H1 (cell line): ENCODE measurements around the gene SPOCK2. TPM values are rescaled to one million over a fixed set of nuclear protein-coding genes. Genes with fewer than 3 reads are reported as not detected.

Source experiments
- EZH2 ChIP-seq: fragments of 200-600 bp; sonication (generic); IDR thresholded peaks from 2 replicates; pipeline ENCODE4 v1.7.1; 2012; ENCODE audit warnings: low read depth, mild to moderate bottlenecking, moderate library complexity, low read length, inconsistent platforms; ENCODE audit not compliant: severe bottlenecking
- RNF2 ChIP-seq: fragments of 200-900, 300-1000 bp; sonication (generic); IDR thresholded peaks from 2 replicates; pipeline ENCODE4 v1.7.1; 2016; ENCODE audit warnings: borderline replicate concordance, low read depth, mild to moderate bottlenecking, antibody characterized with exemption, low read length; ENCODE audit not compliant: poor library complexity, severe bottlenecking; ENCODE audit errors: missing control alignments
- SUZ12 ChIP-seq: fragments of 200-600 bp; sonication (generic); IDR thresholded peaks from 2 replicates; pipeline ENCODE4 v1.6.1; 2012; ENCODE audit warnings: mild to moderate bottlenecking, inconsistent platforms, low read length, moderate library complexity, mixed read lengths
- polyA plus RNA-seq, 7 experiments: library from polyadenylated mRNA; depleted of rRNA in 3 of 7; stranded (reverse) in 5 of 7; unstranded in 2 of 7; fragments of >200 nt in 5 of 7; fragments of 200-250 nt in 2 of 7; gene quantifications; 1 replicate in 5 of 7; 2 replicates in 1 of 7; 4 replicates in 1 of 7; pipeline versions ENCODE4 v1.2.1 to v1.2.3, GENCODE V29; 2011 to 2013; ENCODE audit warnings: missing spikeins in 2 of 7, mixed read lengths in 2 of 7
- total RNA-seq: library from RNA; stranded (reverse); fragmentation: NEBNext Ultra II Directional; extraction: Animal tissue kit (Norgen Biotek cat#: 25700); gene quantifications from 2 replicates; pipeline ENCODE4 v1.2.1, GENCODE V29; 2021

Gene SPOCK2
- total and polyA plus RNA-seq, 2 of the 8 experiments (the other 6 are each of a cell fraction or from before 2014, with no cell fraction given), result 1.5 to 1.9 TPM

DNA sequence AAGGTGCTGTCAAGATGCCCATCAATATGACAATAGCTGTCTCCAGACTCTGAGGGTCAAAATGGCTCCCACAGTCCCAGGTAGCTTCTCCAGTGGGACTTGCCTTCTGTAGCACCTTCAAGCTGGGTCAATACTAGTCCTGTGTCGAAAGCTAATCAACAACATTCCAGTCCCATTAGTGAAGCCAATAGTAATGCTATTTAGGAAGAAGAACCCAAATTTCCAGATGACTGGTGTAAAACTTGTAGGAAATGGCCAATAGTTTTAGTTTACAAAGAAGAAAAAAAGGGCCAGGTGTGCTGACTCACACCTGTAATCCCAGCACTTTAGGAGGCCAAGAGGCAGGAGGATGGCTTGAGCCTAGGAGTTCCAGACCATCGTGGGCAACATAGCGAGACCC, 2.0 kb upstream of the SPOCK2 start (continued):
- TF ChIP-seq RNF2, result no peak
- TF ChIP-seq EZH2, result no peak
- no peak for TF ChIP-seq SUZ12
- TF ChIP-seq, all 59 proteins: peak for 0
